Heart left ventricle (tissue), 16 donors: ENCODE data around the gene INSR. TPM values are rescaled to one million over a fixed set of nuclear protein-coding genes. Genes with fewer than 3 reads are reported as not detected.

ENCODE experiments used
- ATAC-seq, 4 donors: fragments of 200-7000 bp; cut with Tn5 transposase; one replicate each; pipeline ENCODE4 v1.9.1; 2020 to 2022; ENCODE audit warnings: moderate library complexity in 4 of 4, mild to moderate bottlenecking in 3 of 4, moderate number of reproducible peaks in 1 of 4
- DNase-seq, 5 donors: peaks; one replicate each; pipeline ENCODE4 v3.0.0-alpha.2; 2020
- H3K27ac ChIP-seq, 12 donors: fragments of 200-600 bp; sonication (generic) in 4 of 12; one replicate each; pipeline versions ENCODE4 v1.5.0 to v1.8.0; 2016 to 2022; ENCODE audit warnings: mild to moderate bottlenecking in 2 of 12
- H3K27me3 ChIP-seq, 9 donors: fragments of 200-600 bp; sonication (generic) in 2 of 9; one replicate each; pipeline versions ENCODE4 v1.5.1 to v1.8.0; 2016 to 2022; ENCODE audit warnings: mild to moderate bottlenecking in 3 of 9
- H3K36me3 ChIP-seq, 9 donors: fragments of 200-600 bp; sonication (generic) in 2 of 9; one replicate each; pipeline versions ENCODE4 v1.5.0 to v1.8.0; 2018 to 2022; ENCODE audit warnings: mild to moderate bottlenecking in 2 of 9
- H3K4me1 ChIP-seq, 12 donors: fragments of 200-600 bp; sonication (generic) in 4 of 12; one replicate each; pipeline versions ENCODE4 v1.5.0 to v1.8.0; 2016 to 2022; ENCODE audit warnings: mild to moderate bottlenecking in 3 of 12
- H3K4me3 ChIP-seq, 12 donors: fragments of 200-600 bp; sonication (generic) in 4 of 12; one replicate each; pipeline versions ENCODE4 v1.5.0 to v1.8.0; 2017 to 2022; ENCODE audit warnings: mild to moderate bottlenecking in 9 of 12, moderate library complexity in 4 of 12
- H3K9me3 ChIP-seq, 12 donors: fragments of 200-600 bp; sonication (generic) in 4 of 12; one replicate each; pipeline versions ENCODE4 v1.5.0 to v1.8.0; 2016 to 2022; ENCODE audit warnings: mild to moderate bottlenecking in 1 of 12
- CTCF ChIP-seq, 12 donors: fragments of 200-600 bp; sonication (generic) in 4 of 12; IDR thresholded peaks; one replicate each; pipeline versions ENCODE4 v1.5.0 to v1.8.0; 2018 to 2022; ENCODE audit warnings: antibody characterized with exemption in 12 of 12, mild to moderate bottlenecking in 5 of 12
- POLR2A ChIP-seq, 2 donors: fragments of 450-650 bp; IDR thresholded peaks; one replicate each; pipeline ENCODE4 v1.6.1; 2017; ENCODE audit warnings: antibody characterized with exemption in 2 of 2, mild to moderate bottlenecking in 2 of 2, moderate library complexity in 2 of 2
- WGBS, 4 donors: extraction: QIAGEN DNeasy Blood & Tissue Kit in 2 of 4; methylation state at CpG; one replicate each; pipeline versions ENCODE4 v1.1.5 to v1.1.7; 2013 to 2018; 5-methylcytosine and 5-hydroxymethylcytosine counted together
- intact Hi-C, 10 donors: fragments of 100-400 bp; cut with DNase I; formaldehyde crosslinking; loops; one replicate each; pipeline versions ENCODE4 v1.11.1 to v1.14.2; 2022
- polyA plus RNA-seq, 2 donors: library from polyadenylated mRNA; stranded (reverse); fragments of 200-250 nt; gene quantifications; one replicate each; pipeline ENCODE4 v1.2.3, GENCODE V29; 2013
- total RNA-seq, 9 donors: library from RNA; depleted of rRNA in 2 of 9; stranded (reverse); fragments of >200 nt in 2 of 9; fragmentation: NEBNext Ultra II Directional in 3 of 9; extraction: Animal tissue kit (Norgen Biotek cat#: 25700) in 3 of 9; gene quantifications; one replicate each; pipeline versions ENCODE4 v1.1.0 to v1.2.4, GENCODE V29; 2016 to 2023
- donor health status: ischemic (EF 13 %, LVEDD 7.1; RV severe dilation, severe dysfunction).
- donor health status: healthy with polysubstance abuse.
- donor health status: DM: no; HTN: yes; CAD: no.
- donor health status: DM: no; HTN: no; CAD: no.
- donor health status: ischemic (EF 25% LVEDD 6.9; RV normal size, moderate dysfunction).
- donor health status: ischemic (EF 25% LVEDD 5.7; RV mildly dilated, moderate dysfunction).
- donor health status: healthy.
- donor health status: DM: yes; HTN: yes; CAD: no.
- donor health status: ischemic (EF 35%, LVEDD 5.7; RV mildly dilated, moderate dysfunction).
- donor health status: nonischemic (EF 11% LVEDD 7.7; RV severe dilation, severe dysfunction).
- donor health status: DM: yes; HTN: yes; CAD: no.
- donor health status: PGD.
- donor health status: ischemic (EF 29% LVEDD 5.4; RV normal size, mild dysfunction).
- donor health status: nonischemic (EF 23%, LVEDD 6.1; RV moderate dilation, normal function).

The INSR gene
- total and polyA plus RNA-seq, 11 donors, result 28.7 to 221 (median 98.8) TPM

GRCh38 chr19:7297742-7298141, 3.5 kb upstream of the INSR start:
- ATAC-seq (no peak), DNase-seq (no peak)
- Histone ChIP-seq H3K4me3 (no peak overlapping the region), H3K9me3 (no peaks in the 10 kb centered on the region), H3K36me3 (peaks cover 0 to 3% (median 0%) of the 10 kb centered on the region in 9 donors), H3K27ac (no peak overlapping the region), H3K27me3 (peaks cover 0 to 2% (median 0%) of the 10 kb centered on the region in 9 donors), H3K4me1 (peaks cover 0 to 14% (median 8%) of the 10 kb centered on the region in 12 donors)
- TF ChIP-seq CTCF (IDR thresholded peaks at IDR 0.05), result no peak
- intact Hi-C loops, result loop anchor here in 4 of 10 donors (5.0 to 10.0 kb wide), 5 partner anchors 35 to 195 kb away; no protein-coding TSS in a partner anchor
- WGBS, 4 donors, result 66 to 75% (median 70%) methylated on average over 7 of the region's 7 CpGs

- H3K36me3 ChIP-seq, result peaks cover 0 to 3% (median 0%) of the 10 kb centered on the region in 9 donors
- WGBS, 4 donors, result 96% methylated on average over 6 of the region's 6 CpGs
- no peak overlapping the region for H3K27ac ChIP-seq
- TF ChIP-seq CTCF (IDR thresholded peaks at IDR 0.05), result no peak
- peaks cover 0 to 2% (median 0%) of the 10 kb centered on the region in 9 donors for H3K27me3 ChIP-seq
- no peak overlapping the region for H3K4me3 ChIP-seq
- DNase-seq (no peak), ATAC-seq (no peak)
- intact Hi-C loops, result loop anchor here in 6 of 10 donors (2.0 to 10.0 kb wide), 9 partner anchors 36 to 194 kb away; no protein-coding TSS in a partner anchor
- peaks cover 0 to 20% (median 14%) of the 10 kb centered on the region in 12 donors for H3K4me1 ChIP-seq
- no peaks in the 10 kb centered on the region for H3K9me3 ChIP-seq
Measured at GRCh38 chr19:7295912-7296536, 1.8 kb upstream of the INSR start.

GRCh38 chr19:7294558-7295212, 471 bp upstream of the INSR start:
- intact Hi-C loops, result loop anchor here (1.0 to 10.0 kb wide), 16 partner anchors 37 to 192 kb away; no protein-coding TSS in a partner anchor
- H3K4me1 ChIP-seq, result peaks cover 0 to 27% (median 17%) of the 10 kb centered on the region in 12 donors
- 2 to 4% (median 3%) methylated on average over 37 to 43 of the region's 43 CpGs for WGBS, 4 donors
- H3K4me3 ChIP-seq, result peak overlapping the region; percentile 78 to 100 (median 98)
- peak; percentile 80 to 89 (median 87) for DNase-seq
- H3K27me3 ChIP-seq, result peaks cover 0 to 2% (median 0%) of the 10 kb centered on the region in 9 donors
- H3K9me3 ChIP-seq, result no peaks in the 10 kb centered on the region
- peak; percentile 68 to 85 (median 80) for ATAC-seq
- peak in 11 of 12 donors; percentile 12 to 62 (median 48) for TF ChIP-seq CTCF (IDR thresholded peaks at IDR 0.05)
- TF ChIP-seq POLR2A (IDR thresholded peaks at IDR 0.05), result no peak
- H3K36me3 ChIP-seq, result peaks cover 0 to 3% (median 0%) of the 10 kb centered on the region in 9 donors
- H3K27ac ChIP-seq, result peak overlapping the region; percentile 87 to 99 (median 96)
